GM19468 (cell line): ENCODE results near the gene SPANXC.
"Not testable (repeated sequence)": the region's sequence is repeated elsewhere in the genome, so short reads cannot be mapped to it uniquely, and the experiment has no call there.

ENCODE experiments used
- ATAC-seq: cut with Tn5 transposase; IDR thresholded peaks from one replicate; pipeline ENCODE4 v1.9.1; 2021; ENCODE audit warnings: mild to moderate bottlenecking, moderate library complexity, moderate number of reproducible peaks; ENCODE audit not compliant: unreplicated experiment; ENCODE audit errors: extremely low read depth

The SPANXC gene, protein sequence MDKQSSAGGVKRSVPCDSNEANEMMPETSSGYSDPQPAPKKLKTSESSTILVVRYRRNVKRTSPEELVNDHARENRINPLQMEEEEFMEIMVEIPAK

GRCh38 chrX:141242417-141242816, at the start of gene SPANXC:
Gene SPANXC, minus strand, starts transcription at chrX:141242517. Its CDS starts 60 bp downstream, at chrX:141242457.
- ATAC-seq: not testable (repeated sequence)

- ATAC-seq: no peak
Observed at GRCh38 chrX:141279476-141279875, 37.2 kb upstream of the SPANXC start.

- ATAC-seq: no peak
Observed at GRCh38 chrX:141278306-141278705, 36.0 kb upstream of the SPANXC start.

GRCh38 chrX:141258080-141258479, 15.8 kb upstream of the SPANXC start:
- no peak for ATAC-seq

DNA sequence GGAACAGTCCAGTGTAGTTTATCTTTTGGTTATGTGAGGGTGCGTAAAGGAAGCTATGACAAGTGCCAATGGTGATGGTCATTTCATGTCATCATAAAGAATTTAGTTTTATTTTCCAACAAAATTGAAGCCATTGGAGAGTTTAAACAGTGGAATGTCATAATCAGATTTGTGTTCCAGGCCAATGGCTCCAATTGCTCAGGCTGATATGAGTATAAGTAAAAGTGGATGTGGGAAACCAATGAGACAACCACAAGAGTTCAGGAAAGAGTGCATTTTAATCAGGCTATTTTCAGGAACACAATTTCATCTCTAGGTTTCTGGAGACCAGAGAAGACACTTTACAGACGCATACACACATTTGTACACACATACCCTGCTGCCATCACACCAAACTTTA, 20.7 kb downstream of the SPANXC start:
- ATAC-seq: no peak

DNA sequence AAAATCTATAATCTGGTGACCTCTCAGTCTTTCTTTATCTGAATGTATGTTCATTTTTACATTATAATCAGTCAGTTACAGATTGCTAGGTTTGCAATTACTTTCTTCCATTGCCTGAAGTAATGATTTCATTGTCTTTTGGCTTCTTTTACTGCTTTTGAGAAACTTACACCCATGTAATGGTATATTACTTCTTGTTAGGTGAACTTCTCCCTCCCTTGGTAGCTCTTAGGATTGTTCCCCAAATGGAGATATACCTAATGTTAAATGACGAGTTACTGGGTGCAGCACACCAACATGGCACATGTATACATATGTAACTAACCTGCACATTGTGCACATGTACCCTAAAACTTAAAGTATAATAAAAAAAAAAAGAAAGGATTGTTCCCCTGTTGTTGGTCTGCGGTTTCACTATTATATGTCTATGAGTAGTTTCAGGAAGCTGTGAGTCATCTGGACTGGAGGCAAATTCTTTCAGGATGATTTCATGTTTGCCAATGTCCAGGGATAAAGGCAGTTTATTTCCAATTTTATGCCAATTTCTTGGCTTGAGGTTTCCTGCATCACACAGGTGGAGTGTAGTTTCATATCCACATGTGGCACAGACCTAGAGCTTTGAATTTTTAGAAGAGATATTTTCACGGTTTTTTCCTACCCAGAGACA, 21.8 kb downstream of the SPANXC start:
- no peak for ATAC-seq

DNA sequence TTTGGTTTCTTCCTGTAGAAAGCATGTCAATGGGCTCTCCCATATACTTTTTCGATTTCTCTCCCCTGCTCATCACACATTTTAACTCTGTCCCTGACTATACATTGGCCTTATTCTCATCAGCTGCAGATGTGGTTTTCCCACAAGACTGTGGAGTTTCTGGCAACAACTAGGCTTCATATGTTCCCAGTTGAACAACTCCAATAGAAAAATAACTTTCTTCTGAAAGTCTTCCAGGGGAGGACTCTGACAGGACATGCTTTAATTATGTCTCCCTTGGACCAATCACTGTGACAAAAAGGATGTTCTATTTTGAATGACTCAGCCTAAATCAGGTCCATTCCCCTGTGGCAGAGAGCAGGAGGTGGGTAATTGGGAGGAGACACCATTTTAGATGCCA, 28.1 kb downstream of the SPANXC start:
- ATAC-seq: no peak

- ATAC-seq: no peak
Observed at GRCh38 chrX:141201962-141202361, 40.4 kb downstream of the SPANXC start.
